Muscle layer of duodenum (tissue), 2 donors: ENCODE results near the gene RNASEH2B.
A peak's percentile ranks its signal among the peaks of the same experiment; 100 is the strongest.

Source experiments
- H3K27ac ChIP-seq: one replicate; pipeline ENCODE4 v1.7.0; 2013; ENCODE audit warnings: mild to moderate bottlenecking, low read length
- H3K27me3 ChIP-seq: one replicate; pipeline ENCODE4 v1.7.0; 2013; ENCODE audit warnings: low read depth, mild to moderate bottlenecking, control low read depth, low read length
- H3K36me3 ChIP-seq, 2 donors: one replicate each; pipeline ENCODE4 v1.7.0; 2013; ENCODE audit warnings: low read length in 2 of 2, control low read depth in 1 of 2, mild to moderate bottlenecking in 1 of 2; ENCODE audit not compliant: insufficient read depth in 2 of 2, control insufficient read depth in 1 of 2
- H3K4me1 ChIP-seq, 2 donors: one replicate each; pipeline ENCODE4 v1.7.0; 2013; ENCODE audit warnings: low read length in 2 of 2, mild to moderate bottlenecking in 2 of 2, control low read depth in 1 of 2, moderate library complexity in 1 of 2; ENCODE audit not compliant: insufficient read depth in 2 of 2, control insufficient read depth in 1 of 2
- H3K4me3 ChIP-seq, 2 donors: one replicate each; pipeline ENCODE4 v1.7.0; 2013; ENCODE audit warnings: low read length in 2 of 2, low read depth in 1 of 2, mild to moderate bottlenecking in 1 of 2
- H3K9me3 ChIP-seq, 2 donors: one replicate each; pipeline ENCODE4 v1.7.0; 2013; ENCODE audit warnings: low read length in 2 of 2, control low read depth in 1 of 2, mild to moderate bottlenecking in 1 of 2; ENCODE audit not compliant: control insufficient read depth in 1 of 2
- donor health status: healthy.

The RNASEH2B gene

GRCh38 chr13:50888362-50888761 lies 21.2 kb upstream of the RNASEH2B start:
- Histone ChIP-seq H3K4me1 (no peaks in the 10 kb centered on the region), H3K36me3 (no peaks in the 10 kb centered on the region), H3K27me3 (no peaks in the 10 kb centered on the region), H3K4me3 (no peak overlapping the region), H3K9me3 (no peaks in the 10 kb centered on the region), H3K27ac (no peak overlapping the region)

GRCh38 chr13:50889317-50889716 lies 20.3 kb upstream of the RNASEH2B start:
- no peaks in the 10 kb centered on the region for H3K27me3 ChIP-seq
- H3K27ac ChIP-seq, result no peak overlapping the region
- H3K4me1 ChIP-seq, result peaks cover 0 to 6% of the 10 kb centered on the region in 2 donors
- no peaks in the 10 kb centered on the region for H3K9me3 ChIP-seq
- no peak overlapping the region for H3K4me3 ChIP-seq
- no peaks in the 10 kb centered on the region for H3K36me3 ChIP-seq

DNA sequence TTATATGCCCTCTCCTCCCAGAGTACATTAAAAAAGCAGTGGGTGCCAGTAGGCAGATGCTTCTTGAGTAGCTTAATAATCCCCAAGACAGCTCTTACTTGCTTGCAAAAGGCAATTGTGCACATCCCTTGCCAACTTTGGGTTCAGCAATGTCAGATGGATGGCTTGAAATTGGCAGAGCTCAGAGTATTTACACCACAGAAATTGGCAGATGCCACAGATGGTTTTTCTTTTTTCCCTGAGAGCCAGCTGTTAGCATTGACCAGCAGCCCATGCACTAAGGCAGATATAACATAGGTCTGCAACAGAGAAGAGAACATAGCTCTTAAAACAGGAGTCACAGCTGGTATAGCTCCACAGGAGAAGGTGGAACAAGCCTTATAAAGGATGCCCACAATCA lies 18.4 kb upstream of the RNASEH2B start:
- H3K4me3 ChIP-seq, result no peak overlapping the region
- no peaks in the 10 kb centered on the region for H3K36me3 ChIP-seq
- H3K27ac ChIP-seq, result no peak overlapping the region
- H3K4me1 ChIP-seq, result peaks cover 0 to 6% of the 10 kb centered on the region in 2 donors
- no peaks in the 10 kb centered on the region for H3K9me3 ChIP-seq
- H3K27me3 ChIP-seq, result no peaks in the 10 kb centered on the region

GRCh38 chr13:50892210-50892944 lies 17.2 kb upstream of the RNASEH2B start:
- Histone ChIP-seq H3K27me3 (no peaks in the 10 kb centered on the region), H3K4me3 (no peak overlapping the region), H3K36me3 (no peaks in the 10 kb centered on the region), H3K9me3 (no peaks in the 10 kb centered on the region), H3K27ac (no peak overlapping the region), H3K4me1 (peaks cover 0 to 6% of the 10 kb centered on the region in 2 donors)

DNA sequence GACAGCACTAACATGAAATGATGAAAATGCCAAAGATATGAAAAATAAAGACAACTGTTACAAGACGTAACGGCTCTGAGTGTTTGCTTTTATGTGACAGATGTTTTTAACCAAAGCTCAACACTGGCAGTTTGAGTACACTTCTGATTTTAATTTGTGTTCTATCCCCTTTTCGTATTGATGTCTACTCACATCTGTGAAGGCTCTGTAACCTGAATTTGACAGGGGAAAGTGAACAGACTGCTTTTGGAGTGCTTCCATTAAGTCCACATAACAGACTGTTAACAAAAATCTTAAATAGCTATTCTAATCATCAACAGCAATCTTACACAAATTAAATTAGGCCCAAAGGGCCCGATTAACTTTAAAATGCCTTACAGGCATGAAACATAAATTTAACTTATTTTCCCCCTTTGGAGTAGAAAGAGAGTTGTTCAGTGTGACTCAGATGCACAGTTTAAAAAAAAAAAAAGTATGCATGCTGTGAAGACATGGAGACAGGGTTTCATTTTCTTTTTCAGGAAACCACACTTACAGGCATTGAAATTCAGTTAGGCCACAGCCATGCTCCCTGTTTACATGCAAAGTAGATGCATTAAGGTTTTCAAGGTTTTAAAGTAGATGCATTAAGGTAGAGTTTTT lies 16.3 kb upstream of the RNASEH2B start:
- Histone ChIP-seq H3K9me3 (no peaks in the 10 kb centered on the region), H3K4me3 (no peak overlapping the region), H3K4me1 (peaks cover 0 to 6% of the 10 kb centered on the region in 2 donors), H3K27me3 (no peaks in the 10 kb centered on the region), H3K27ac (peak overlapping the region; percentile 37), H3K36me3 (no peaks in the 10 kb centered on the region)

DNA sequence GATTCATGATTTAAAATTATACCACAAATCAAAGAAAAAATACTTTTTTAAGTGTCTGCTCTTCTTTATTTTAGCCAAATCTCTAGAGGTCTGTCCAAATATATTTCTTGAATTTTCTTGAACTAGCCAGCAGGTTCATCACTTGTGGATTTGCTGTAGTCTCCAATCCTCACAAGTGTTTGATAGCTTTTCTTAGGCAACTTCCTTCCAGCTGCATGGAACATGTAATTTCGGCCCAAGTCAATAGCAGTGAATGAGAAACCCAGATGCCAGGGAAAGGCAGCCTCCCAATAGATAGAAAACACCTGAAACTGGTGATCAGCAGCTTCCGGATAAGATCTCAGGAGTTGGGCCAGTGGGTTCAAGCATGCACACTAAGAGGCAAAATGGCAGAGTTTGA lies 15.6 kb upstream of the RNASEH2B start:
- Histone ChIP-seq H3K4me1 (peaks cover 0 to 6% of the 10 kb centered on the region in 2 donors), H3K36me3 (no peaks in the 10 kb centered on the region), H3K9me3 (no peaks in the 10 kb centered on the region), H3K27me3 (no peaks in the 10 kb centered on the region), H3K4me3 (no peak overlapping the region), H3K27ac (no peak overlapping the region)

DNA sequence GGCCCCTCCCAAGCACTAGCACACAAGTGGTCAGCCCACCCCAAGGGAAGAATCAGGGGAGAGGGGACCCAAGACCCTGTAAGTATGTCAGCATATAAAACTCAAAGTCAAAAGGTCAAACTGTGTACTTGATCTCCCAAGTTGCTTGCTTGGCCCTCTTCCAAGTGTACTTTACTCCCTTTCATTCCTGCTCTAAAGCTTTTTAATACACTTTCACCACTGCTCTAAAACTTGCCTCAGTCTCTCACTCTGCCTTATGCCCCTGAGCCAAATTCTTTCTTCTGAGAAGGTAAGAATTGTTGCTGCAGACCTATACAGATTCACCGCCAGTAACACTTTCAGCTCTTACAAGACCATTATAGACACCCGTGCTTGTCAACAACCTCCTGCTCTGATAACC lies 15.1 kb upstream of the RNASEH2B start:
- H3K27ac ChIP-seq, result no peak overlapping the region

DNA sequence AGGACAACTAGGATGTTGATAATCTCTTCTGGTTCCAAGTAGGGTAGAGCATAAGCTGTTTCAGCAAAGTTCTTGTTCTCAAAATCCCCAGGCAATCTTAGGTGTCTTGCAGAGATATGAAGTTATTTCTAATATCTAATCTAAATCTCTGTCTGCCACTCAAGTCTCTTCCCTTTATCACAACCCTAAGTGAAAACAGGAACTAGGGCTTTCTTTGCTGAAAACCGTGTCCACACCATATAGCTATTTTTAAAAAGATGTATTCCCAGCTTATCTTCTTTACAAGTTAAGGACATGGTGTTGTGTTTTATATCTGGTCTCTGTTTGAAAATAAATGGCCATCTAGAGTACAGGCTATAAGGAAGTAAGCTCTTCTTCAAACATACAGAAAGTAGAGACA lies 11.3 kb upstream of the RNASEH2B start:
- Histone ChIP-seq H3K9me3 (no peaks in the 10 kb centered on the region), H3K36me3 (no peaks in the 10 kb centered on the region), H3K27ac (no peak overlapping the region), H3K4me3 (no peak overlapping the region), H3K27me3 (no peaks in the 10 kb centered on the region), H3K4me1 (peaks cover 0 to 6% of the 10 kb centered on the region in 2 donors)

More for the DNA sequence above, 15.1 kb upstream of the RNASEH2B start:
- Histone ChIP-seq H3K27me3 (no peaks in the 10 kb centered on the region), H3K9me3 (no peaks in the 10 kb centered on the region), H3K4me1 (peaks cover 0 to 6% of the 10 kb centered on the region in 2 donors), H3K4me3 (no peak overlapping the region), H3K36me3 (no peaks in the 10 kb centered on the region)

- Histone ChIP-seq H3K4me3 (no peak overlapping the region), H3K27ac (no peak overlapping the region), H3K4me1 (no peaks in the 10 kb centered on the region), H3K36me3 (no peaks in the 10 kb centered on the region), H3K27me3 (no peaks in the 10 kb centered on the region), H3K9me3 (no peaks in the 10 kb centered on the region)
These were observed 7.9 kb upstream of the RNASEH2B start for GRCh38 chr13:50901701-50902100.

- H3K27ac ChIP-seq, result no peak overlapping the region
- no peaks in the 10 kb centered on the region for H3K36me3 ChIP-seq
- no peaks in the 10 kb centered on the region for H3K9me3 ChIP-seq
- no peaks in the 10 kb centered on the region for H3K27me3 ChIP-seq
- no peak overlapping the region for H3K4me3 ChIP-seq
- H3K4me1 ChIP-seq, result no peaks in the 10 kb centered on the region
These were observed 4.3 kb upstream of the RNASEH2B start for GRCh38 chr13:50905256-50905655.

DNA sequence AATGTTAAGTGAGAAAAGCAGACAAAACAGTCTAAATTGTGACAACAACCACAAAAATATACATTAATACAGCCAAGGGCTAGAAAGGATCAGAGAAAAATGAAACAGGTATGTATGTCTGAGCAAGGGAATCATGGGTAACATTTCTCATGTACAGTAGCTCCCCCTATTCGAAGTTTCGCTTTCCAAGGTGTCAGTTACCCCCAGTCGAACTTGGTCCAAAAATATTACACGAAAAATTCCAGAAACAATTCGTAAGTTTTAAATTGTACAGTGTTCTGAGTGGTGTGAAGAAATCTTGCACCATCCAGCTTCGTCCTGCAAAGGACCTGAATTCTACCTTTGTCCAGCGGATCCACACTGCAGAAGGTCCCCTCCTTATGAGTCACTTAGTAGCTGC lies 1.8 kb upstream of the RNASEH2B start:
- Histone ChIP-seq H3K4me3 (no peak overlapping the region), H3K27ac (no peak overlapping the region), H3K36me3 (no peaks in the 10 kb centered on the region), H3K4me1 (peaks cover 12 to 20% of the 10 kb centered on the region in 2 donors), H3K27me3 (no peaks in the 10 kb centered on the region), H3K9me3 (no peaks in the 10 kb centered on the region)
